GM19452 (cell line): Measurements from ENCODE around the gene SVIP.

Experiments
- ATAC-seq: cut with Tn5 transposase; IDR thresholded peaks from one replicate; pipeline ENCODE4 v1.9.1; 2021; ENCODE audit not compliant: unreplicated experiment

Gene SVIP, protein sequence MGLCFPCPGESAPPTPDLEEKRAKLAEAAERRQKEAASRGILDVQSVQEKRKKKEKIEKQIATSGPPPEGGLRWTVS

GRCh38 chr11:22829231-22830081, at the start of gene SVIP:
Gene SVIP (minus strand): TSS chr11:22829801. CDS start chr11:22829748, 53 bp downstream.
- ATAC-seq, result peak; percentile 90

GRCh38 chr11:22878604-22879003, 49.0 kb upstream of the SVIP start:
- no peak for ATAC-seq

DNA sequence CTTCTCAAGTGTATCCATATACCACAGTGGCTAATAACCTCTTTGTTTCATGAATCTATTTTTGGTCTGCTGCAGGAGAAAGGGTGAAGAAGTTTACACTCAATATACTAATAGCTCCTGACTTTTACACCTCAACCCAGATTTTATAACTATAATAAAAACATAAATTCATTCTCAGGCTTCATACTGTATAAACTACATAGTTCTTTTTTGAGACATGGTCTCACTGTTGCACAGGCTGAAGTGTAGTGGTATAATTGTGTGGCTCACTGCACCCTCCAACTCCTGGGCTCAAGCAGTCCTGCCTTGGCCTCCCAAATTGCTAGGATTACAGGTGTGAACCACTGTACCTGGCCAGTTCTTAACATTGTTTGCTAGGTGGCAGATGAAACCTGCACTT, 48.4 kb upstream of the SVIP start:
- ATAC-seq, result no peak

DNA sequence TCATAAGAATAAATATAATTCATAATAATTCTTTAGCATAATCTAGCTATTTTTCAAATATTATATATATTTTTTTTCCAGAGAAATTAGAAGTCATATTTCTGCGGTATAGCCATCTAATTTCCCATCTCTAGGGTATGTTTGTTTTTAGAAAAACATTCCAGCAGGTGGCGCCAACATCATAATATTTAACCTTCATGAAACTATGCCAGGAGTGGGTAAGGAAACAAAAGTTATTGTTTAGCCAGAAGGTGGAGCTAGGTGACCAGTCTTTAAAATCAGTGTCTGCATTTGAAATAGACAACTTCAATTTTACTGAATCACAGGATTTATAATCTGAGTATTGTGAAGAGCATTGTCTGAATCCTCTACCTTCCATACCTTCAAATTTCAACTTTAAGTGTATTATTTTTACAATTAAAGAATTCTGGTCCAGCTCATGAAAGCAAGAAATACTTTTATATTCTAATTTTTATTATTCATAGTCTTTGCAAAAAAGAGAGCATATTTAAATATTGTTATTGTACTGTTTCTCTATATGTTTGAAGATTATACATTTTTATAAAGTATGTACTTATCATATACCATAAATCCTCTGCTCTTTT, 46.4 kb upstream of the SVIP start:
- peak; percentile 98 for ATAC-seq

DNA sequence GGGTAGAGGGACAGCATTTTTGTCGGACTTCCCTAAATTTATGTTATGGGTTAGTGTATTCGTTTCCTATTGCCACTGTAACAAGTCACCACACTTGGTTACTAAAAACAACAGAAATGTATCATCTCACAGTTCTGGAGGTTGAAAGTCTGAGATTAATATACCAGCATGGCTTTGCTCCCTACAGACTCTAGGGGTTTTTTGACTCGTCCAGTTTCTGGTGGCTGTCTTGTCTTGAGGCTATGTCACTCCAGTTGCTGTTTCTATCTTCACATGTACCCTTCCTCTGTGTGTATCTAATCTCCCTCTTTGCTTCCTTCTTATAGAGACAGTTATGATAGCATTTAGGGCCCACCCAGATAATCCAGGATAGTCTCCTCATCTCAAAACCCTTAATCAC, 39.7 kb upstream of the SVIP start:
- no peak for ATAC-seq

DNA sequence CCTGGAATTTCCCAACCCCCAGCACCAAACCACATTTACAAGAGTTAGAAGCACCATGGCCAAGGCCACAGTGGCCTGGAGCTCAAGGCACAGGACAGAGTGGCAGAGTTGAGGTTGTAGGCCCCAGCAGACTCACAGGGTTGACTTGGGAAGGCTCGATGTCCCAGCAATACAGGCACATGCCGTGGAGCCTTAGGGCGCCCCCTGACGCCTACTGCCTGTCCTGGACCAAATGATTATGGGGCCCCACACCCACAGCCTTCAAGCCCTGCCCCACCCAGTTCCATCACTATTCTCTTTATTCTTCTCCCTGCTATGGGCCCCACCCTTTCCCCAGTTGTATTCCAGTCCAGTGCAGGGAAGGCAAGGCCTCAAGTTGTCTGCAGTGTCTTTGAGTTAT, 30.6 kb upstream of the SVIP start, which contains the start of gene CCDC179:
CCDC179 (minus strand) TSS at position 234 of the 400 bp plus-strand sequence; CDS start at position 181, 53 bp downstream.
- ATAC-seq, result no peak

GRCh38 chr11:22859756-22860155, 30.2 kb upstream of the SVIP start:
- no peak for ATAC-seq

DNA sequence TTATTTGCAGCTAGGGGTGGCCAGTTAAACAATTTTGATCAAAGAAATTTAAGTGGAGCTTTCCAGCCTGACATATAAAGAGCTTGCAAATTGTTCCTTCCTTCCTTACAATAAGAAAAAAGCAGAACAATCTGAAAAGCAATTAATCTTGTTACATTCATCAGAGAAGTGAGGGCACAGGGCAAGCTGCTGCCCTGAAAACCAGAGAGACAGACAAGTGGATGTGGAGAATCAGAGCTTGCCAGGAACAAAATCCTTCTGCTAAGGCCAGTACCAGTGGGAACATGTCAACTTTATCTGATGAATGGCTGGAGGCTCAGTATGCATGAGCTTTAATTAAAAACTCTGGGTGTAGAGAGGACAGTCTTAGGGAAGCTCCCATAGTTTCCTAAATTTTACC, 21.9 kb upstream of the SVIP start:
- no peak for ATAC-seq

DNA sequence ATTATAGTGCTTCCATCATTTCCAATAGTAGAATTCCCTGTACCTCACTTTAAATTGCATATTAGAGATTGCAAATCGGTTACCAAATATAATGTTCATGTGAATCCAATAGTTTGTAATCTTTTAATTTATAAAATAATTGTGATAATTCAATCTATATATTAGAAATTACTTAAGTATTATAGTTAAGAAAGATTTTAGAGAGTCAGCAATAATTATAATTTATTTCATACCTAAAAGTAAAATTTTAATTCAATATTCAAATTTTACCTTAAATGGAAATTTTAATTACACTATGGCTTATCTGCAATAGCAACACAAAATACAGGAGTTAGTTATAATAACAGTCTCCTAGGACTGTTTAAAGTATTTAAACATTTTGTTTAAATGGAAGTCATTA, 17.1 kb upstream of the SVIP start:
- ATAC-seq, result no peak

- ATAC-seq, result no peak
Observed at GRCh38 chr11:22832315-22833015, 2.9 kb upstream of the SVIP start.

- no peak for ATAC-seq
Observed at GRCh38 chr11:22830082-22830414, 447 bp upstream of the SVIP start.

GRCh38 chr11:22828373-22828772, 1.2 kb downstream of the SVIP start:
- ATAC-seq, result no peak

DNA sequence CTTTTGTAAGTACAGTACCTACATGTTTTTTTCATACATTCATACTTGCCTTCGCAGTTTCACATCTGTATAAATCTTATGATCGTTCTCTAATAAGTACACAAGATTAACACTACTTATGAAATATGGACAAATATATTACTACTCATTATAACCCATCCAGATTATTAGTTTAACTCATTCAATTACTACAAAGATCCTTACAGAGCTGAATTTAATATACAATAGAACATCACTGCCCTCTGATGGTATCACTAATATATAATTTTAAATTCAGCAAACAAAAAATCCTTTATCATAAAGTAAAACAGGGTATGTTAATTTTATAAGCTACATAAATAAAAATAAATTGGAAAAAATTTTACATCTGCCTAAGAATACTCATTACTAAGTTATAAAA, 7.4 kb downstream of the SVIP start:
- ATAC-seq, result no peak

DNA sequence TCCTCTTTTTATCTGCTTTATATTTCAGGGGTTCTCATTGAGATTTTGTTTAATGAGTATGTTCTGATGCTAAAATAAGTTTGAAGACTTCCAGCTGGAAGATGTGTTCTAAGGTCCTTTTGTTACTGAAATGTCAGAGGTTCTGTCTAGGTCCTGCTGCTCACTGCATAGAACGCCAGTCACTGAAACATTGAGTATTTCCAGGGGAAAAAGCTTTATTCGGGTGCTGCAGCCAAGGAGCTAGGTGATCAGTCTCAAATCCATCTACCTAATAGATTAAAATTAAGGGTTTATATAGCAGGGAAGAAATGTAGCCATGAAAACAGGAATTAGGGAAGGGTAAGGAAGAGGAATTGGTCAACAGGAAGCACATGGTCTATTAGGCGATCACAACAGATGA, 19.7 kb downstream of the SVIP start:
- ATAC-seq, result no peak

GRCh38 chr11:22808571-22809197, 20.9 kb downstream of the SVIP start:
- peak; percentile 36 for ATAC-seq

GRCh38 chr11:22807855-22808570, 21.6 kb downstream of the SVIP start:
- ATAC-seq, result peak; percentile 97

DNA sequence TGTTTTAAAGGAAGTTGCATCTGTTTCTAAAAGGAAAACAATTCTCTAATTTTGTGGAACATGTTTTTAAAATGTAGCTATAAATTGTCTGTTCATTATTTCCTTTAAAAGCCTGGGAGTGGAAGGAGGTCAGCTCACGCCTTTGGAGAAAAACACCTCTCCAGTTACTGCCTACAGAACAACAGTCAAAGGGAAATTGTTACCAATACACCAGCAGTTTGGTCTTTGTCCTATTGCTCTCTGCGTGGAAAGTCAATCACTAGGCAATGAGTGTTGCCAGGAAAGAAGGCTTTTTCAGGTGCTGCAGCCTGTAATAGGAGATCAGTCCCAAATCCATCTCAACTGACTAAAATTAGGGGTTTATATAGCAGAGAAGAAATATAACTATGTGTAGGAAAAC, 22.2 kb downstream of the SVIP start:
- ATAC-seq, result no peak

- ATAC-seq, result no peak
Observed at GRCh38 chr11:22802861-22803260, 26.7 kb downstream of the SVIP start.

- ATAC-seq, result no peak
Observed at GRCh38 chr11:22800482-22800881, 29.1 kb downstream of the SVIP start.

GRCh38 chr11:22798901-22799300, 30.7 kb downstream of the SVIP start:
- ATAC-seq, result no peak

GRCh38 chr11:22797047-22797446, 32.6 kb downstream of the SVIP start:
- ATAC-seq, result no peak
